Kidney glomerular epithelial cell (primary cell): ENCODE data around the gene GLB1L2.

ENCODE experiments used
- DNase-seq: peaks from one replicate; lab custom pipeline; 2025; lab: John Stamatoyannopoulos, UW

Gene GLB1L2

DNA sequence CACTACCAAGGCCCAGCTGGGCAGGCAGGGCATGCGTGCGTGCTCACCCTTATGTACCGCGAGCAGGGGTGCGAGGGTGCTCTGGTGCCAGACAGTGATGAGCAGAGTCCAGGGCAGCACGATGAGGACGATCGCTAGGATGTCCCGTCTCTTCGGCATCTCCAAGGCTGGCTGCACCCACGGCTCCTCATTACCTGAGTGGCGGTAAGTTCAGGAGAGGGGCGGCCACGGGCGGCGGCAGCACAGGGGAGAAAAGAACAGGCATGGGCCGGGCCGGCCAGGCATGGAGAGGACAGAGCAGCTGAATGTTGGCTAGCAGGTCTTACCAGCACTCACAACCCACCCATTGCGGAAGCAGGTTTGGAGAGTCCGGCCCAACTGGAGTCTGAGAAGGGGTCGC lies 55.7 kb downstream of the GLB1L2 start:
- DNase-seq: no peak

DNA sequence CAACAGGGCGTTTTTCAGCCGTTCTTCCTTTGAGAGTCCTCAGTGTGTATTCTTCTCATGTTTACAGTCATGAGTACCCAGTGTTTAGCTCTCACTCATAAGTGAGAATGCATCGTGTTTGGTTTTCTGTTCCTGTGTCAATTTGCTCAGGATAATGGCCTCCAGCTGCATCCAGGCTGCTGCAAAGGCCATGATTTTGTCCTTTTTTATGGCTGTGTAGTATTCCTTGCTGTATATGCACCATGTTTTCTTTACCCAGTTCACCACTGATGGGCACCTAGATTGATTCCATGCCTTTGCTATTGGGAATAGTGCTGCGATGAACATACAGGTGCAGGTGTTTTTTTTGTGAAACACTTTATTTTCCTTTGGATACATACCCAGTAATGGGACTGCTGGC lies 56.8 kb downstream of the GLB1L2 start:
- no peak for DNase-seq

DNA sequence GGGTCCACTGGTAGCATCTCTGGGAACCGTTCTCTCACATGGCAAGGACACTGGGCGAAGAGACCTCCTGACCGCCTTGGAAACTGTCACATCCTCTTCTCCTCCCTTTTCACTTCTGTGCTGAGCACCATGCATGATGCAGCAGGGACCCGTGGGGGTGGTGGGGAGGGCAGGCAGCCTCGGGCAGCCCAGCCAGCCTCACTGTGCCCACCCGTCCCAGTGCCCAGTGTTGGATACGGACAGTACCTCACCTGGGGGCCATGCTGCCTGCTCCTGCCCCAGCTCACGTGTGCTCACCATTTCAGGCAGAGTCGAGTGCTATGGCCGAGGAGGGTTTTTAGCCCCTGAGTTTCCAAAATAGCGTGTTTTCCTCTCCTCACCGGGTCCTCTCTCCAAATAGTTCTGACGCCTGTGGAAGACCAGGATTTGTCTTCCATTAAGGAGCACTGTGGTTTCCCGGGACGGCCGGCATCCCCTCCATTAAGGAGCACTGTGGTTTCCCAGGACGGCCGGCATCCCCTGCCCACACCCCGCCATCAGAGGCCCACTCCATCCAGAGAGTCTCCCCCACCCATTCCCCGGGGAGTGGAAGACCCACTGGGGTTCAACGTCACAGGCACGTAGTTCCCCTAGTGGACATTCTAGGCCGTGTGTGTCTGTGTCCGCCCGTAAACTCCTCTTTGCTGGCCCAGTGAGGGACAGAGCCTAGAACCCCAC lies 57.8 kb downstream of the GLB1L2 start:
- no peak for DNase-seq

DNA sequence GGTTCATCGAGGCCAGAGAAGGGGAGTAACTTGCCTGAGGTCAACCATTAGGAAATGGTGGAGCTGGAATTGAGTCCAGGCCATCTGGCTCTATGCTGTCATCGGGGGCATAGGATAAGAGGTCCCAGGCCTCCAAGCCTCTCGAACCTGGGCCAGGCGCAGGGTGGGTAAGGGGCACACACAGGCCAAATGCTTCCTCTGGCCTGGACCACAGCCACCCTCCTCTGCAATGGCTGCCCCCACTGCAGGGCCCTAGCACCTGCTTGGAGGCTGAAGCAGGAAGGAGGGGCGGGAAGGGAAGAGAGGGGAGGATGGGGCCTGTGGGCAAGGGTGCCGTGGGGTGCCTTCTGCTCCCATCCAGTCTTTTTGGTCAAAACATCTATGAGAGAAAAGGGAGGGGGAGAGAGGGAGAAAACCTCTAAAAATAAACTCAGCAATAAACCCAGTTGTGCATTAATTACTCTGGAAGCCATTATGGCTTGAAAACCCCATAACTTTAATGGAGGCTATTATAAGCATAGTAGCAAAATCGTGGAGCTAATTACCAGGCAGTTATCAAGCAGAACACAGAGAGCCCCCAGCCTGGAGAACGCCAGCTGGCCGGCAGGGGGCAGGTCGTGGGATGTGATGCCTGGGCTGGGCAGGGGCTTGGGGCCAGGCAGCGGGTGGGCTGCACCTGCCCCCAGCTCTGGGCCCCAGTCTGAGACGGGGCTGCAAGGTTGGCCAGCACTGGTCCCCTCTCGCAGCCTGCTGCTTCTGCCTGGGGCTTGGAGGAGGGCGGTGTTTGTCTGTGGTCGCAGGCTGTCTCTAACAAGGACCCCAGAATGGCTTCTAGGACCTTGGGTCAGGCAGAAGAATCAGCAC lies 59.1 kb downstream of the GLB1L2 start:
- DNase-seq: no peak

- no peak for DNase-seq
Observed at GRCh38 chr11:134391656-134392055, 59.9 kb downstream of the GLB1L2 start.

DNA sequence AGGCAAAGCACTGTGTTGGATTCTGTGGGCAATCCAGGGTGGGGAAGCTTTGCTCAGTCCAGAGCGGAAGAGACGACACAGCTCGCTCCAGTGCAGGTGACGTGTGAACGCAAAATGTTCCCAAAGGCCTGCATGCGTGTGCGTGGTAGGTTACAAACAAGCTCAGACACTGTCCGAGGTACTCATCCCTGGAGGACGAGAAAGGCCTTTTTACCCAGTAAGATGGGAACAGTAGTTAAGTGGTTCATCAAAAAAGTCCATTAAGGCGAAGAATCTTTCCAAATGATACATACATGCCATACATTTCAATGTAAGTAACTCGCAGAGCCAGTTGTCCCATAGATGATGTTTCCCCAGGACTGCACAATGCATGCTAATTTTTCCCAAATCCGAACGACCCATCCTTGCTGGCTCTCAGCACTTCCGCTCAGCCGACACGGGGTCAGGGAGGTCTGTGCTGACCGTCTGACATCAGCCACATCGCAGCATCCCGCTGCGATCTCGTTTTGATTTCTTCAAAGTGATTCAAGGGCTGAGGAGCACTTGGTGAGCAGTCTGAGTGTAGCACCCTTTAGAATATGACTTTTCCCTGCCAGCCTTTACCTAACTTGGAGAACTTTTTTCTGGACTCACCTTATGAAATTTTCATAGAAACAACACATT lies 61.3 kb downstream of the GLB1L2 start:
- no peak for DNase-seq

- DNase-seq: no peak
Observed at GRCh38 chr11:134393638-134394037, 61.9 kb downstream of the GLB1L2 start.

- no peak for DNase-seq
Observed at GRCh38 chr11:134394311-134394710, 62.5 kb downstream of the GLB1L2 start.

DNA sequence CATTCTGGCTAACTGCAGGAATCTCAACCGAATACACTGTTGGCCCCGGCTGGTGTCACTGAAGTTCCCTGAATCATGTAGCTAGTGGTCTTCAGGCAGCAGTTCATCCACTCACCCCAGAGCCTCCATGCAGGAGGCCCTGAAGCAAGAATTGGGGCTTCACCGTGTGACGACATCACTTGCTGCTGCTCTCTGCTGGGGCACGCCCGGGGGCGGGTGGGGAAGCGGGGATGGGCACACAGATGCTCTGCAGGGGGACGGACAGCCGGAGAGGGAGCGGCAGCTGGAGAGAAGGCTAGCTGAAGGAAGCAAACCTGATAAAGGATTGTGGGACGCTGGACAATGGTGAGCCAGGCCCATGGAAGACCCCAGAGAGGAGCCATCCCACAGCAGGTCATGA lies 63.2 kb downstream of the GLB1L2 start:
- no peak for DNase-seq

DNA sequence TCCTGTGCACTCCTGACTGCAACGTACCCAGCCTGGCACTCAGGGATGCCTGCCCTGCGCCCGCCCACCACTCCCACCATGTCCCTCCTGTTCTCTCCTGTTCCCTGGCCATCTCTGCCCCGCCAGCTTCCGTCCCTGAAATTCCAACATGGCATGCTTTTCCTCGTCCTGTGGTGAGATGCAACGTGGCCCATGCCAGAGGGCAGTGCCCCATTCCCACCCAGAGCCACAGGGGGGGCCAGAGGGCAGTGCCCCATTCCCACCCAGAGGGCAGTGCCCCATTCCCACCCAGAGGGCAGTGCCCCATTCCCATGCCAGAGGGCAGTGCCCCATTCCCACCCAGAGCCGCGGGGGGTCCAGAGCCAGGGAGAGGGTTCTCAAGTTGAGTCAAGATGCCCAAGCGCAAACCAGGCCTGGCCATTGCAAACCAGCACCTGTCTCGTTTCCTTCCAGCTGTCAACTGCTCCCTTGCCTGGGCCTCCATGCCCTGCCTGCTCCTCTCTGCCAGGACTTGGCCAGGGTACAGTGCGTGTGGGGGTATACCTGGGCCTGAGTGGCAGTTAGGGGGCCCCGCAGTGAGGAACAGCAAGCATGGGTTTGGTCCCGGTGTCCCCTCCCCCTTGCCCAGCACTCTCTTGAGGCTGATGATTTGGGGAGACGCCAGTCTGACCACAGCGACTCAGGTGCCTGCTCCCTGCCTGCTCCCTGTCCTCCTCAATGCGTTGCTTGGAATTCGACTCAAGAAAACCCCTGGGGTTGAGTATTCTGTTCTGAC lies 65.7 kb downstream of the GLB1L2 start:
- DNase-seq: no peak

GRCh38 chr11:134398079-134398444 lies 66.3 kb downstream of the GLB1L2 start:
- DNase-seq: no peak

GRCh38 chr11:134398644-134399292 lies 67.0 kb downstream of the GLB1L2 start:
- DNase-seq: no peak

DNA sequence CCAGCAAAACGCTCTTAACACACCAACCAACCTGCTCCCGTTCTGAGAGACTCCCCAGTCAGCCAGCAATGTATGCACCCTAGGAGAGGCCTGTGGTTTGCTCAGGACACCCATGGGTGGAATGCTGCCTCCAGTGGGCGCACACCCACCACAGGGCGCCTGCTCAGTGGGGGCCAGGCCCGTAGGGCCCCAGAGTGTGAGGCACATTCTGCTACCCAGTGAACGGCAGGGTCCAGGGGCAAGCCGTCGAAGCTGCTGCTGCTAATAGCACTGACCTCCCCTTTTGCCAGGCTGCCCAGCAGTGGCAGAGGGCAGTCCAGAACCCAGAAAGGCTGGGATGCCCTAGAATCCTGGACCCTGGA lies 67.5 kb downstream of the GLB1L2 start:
- no peak for DNase-seq

DNA sequence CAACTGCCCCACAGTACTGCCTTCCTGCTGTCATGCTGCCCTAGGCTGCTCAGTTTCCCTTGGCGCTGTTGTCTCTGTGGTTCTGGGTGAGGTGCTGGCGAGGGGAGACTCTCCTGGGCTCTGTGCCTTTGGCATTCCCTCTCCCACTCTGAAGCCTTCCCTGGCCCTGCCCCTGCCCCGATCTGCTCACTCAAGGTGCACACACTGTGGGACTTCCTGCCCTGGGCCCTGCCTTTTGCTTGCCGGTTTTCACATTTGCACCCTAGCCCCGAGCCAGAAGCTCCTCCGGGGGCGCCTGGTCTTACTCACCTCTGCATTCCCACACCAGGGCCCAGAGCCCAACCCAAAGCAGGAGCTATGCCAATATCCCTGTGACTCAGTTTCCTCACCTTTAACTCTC lies 68.2 kb downstream of the GLB1L2 start:
- no peak for DNase-seq

- no peak for DNase-seq
Observed at GRCh38 chr11:134401825-134402809, 70.3 kb downstream of the GLB1L2 start.

GRCh38 chr11:134402910-134403309 lies 71.1 kb downstream of the GLB1L2 start:
- DNase-seq: no peak

DNA sequence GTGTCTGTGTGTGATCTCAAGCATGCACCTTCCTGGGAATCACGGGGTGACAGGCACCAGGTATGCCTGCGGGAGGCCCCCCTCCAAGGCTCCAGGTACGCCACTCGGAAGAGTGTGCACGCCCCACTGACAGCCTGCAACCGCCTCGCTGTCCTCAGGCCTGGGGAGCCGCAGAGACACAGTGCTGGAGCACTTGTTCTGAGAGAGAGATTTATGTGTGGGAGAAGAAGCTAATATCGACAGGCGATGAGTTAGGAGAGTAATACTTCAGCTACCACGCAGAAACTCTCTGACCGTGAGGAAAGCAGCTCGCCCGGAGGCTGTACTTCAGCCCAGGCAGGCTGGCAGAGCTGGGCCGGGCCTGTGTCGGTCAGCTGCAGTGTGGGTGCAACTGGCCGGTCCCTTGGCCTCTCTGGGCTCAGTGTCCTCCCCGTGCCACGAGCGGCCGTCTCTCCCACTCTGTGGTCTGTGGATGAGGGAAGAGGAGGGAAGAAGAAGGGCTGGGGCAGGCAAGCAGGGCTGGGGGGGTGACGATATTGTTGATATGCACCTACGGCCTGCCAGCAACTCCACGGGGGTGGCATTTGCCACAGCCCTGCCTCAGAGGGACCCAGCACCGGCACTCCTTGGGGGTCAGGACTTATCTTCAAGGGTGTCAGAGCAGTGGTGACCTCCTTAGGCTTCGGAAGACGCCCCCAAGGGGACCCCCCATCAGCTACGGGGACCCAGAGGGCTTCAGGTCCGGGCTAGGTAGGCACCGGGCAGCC lies 73.0 kb downstream of the GLB1L2 start:
- no peak for DNase-seq

GRCh38 chr11:134405436-134405835 lies 73.6 kb downstream of the GLB1L2 start:
- no peak for DNase-seq

- no peak for DNase-seq
Observed at GRCh38 chr11:134405841-134406240, 74.1 kb downstream of the GLB1L2 start.
